Islet precursor cell (in vitro differentiated cells): Measurements from ENCODE around the gene CIDEC.
"Not testable (repeated sequence)": the region's sequence is repeated elsewhere in the genome, so short reads cannot be mapped to it uniquely, and the experiment has no call there.

Experiments
- DNase-seq: peaks from one replicate; pipeline ENCODE4 v3.0.0-alpha.2; 2018

The CIDEC gene

DNA sequence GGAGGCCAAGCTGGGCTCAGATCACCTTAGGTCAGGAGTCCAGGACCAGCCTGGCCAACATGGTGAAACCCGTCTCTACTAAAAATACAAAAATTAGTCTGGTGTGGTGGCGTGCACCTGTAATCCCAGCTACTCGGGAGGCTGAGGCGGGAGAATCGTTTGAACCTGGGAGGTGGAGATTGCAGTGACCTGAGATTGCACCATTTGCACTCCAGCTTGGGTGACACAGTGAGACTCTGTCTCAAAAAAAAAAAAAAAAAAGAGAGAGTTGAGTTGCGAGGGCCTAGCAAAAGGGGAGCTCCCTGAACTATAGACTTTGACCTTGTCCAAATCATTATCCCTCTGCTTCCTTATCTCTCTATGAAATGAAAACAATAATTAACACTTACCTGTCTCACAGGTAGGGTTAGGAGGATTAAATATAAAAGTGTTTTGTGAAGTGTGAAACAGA lies 20.9 kb upstream of the CIDEC start:
- DNase-seq: not testable (repeated sequence)

DNA sequence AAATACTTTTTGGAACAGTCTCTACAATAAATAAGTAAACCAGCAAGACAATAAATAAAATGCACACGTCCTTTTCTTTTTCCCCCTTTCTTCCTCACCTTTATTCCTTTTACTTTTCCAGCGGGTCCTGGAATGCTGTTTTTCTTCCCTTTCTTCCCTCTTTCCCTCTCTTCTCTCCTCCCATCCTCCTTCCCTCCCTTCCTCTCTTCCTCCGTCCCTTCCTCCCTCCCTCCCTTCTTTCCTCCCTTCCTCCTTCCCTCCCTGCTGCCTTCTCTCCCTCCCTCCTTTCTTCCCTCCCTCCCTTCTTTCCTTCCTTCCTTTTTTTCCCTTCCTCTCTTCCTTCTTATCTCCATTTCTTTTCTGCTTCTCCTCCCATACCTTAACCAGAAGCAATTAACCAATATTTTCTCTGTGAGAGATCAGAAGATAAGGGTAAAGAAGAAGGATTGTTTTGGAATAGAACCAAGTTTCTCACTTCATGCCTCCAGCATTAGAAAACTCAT lies 19.3 kb upstream of the CIDEC start:
- DNase-seq: no peak

DNA sequence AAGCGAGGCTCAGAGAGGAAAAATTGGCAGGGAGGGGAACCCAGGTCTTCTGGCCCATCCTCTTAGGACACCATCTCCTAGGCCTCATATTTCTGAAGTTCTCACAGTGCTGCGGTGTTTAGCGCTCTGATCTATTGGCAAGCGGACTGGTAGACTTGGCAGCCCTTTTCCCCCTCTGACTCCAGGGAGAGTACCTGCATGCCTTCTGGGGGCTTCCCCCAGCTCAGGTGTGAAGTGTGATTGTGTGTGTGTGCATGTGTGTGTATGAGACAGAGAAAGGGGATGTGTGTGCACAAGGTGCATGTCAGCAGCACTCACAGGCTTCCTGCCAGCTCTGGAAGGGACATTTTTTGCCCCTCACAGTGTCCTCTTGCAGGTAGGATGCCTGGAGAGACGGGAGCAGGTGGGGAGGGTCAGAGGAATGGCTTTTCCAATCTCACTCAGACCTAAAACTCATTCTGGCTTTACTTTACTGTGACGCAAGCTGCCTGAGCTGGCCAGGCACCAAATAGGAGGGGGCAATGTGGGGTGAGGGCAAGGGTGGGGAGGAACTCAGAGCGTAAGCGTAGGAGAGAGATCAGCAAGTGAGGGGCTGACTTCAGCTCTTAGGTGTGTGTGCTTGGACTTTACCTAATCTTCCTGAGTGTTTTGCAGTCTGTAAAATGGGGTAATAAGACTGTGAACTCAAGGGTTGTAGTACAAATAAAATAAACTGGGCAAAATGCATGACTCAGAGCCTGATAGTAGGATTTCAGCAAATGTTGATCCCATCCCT lies 18.6 kb upstream of the CIDEC start:
- no peak for DNase-seq

DNA sequence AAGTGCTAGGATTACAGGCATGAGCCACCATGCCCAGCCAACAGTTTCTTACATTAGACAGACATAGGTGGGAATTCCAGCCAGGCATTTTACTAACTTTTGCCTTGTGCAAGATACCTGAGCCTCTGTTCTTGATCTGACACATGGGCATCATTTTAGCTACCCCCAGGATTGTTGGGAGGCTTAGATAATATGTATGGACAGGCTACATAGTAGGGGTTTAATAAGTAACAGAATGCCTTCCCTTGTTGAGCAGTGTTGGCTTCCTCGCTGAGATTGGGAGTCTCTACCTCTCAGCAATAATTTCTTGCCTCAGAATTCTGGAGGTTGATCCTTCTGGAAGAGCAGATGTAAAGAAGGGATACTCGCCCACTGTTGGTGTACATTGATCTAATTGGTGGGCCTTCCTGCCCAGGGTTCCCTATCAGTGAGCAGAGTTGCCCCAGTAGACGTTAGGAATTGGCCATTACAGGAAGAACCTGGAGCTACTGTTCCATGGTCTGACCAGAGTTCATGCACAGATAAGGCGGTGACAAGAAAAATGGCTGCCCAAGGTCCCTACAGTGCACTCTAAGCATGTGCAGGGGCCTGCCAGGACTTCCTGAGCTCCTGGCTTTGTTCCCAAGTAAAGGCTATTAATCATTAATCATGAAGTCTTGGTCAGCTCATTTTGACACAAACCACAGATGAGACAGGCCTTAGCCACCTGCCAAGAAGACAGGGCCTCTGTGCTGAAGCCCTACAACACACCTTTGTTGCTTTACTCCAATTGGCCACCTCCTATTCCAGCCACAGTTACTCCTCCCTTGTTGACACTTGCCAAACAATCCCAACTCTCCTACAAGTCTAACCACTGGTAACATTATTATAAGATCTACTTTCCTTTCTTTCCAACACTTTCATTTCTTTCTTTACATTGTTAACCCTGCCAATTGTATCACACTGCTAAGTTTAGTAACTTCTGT lies 17.6 kb upstream of the CIDEC start:
- no peak for DNase-seq

DNA sequence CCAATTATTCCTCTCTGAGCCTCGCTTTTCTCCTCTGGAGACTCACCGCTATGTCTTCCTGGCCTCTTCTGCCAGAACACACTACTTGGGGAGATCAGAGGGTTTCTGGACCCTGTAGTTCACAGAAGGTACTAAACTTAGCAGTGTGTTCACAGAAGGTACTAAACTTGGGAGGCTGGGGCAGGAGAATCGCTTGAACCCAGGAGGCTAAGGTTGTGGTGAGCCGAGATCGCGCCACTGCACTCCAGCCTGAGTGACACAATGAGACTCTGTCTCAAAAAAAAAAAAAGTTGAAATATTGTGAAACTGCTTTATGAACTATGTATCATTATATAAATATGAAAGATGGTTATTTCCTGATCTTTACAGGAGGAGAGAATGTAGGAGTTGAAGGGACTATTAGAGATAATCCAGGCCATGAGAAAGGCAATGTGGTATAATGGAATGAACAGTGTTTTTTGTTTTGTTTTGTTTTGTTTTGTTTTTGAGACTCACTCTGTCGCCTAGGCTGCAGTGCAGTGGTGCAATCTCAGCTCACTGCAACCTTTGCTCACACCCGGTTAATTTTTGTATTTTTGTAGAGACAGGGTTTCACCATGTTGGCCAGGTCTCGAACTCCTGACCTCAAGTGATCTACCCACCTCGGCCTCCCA lies 16.8 kb upstream of the CIDEC start:
- not testable (repeated sequence) for DNase-seq

DNA sequence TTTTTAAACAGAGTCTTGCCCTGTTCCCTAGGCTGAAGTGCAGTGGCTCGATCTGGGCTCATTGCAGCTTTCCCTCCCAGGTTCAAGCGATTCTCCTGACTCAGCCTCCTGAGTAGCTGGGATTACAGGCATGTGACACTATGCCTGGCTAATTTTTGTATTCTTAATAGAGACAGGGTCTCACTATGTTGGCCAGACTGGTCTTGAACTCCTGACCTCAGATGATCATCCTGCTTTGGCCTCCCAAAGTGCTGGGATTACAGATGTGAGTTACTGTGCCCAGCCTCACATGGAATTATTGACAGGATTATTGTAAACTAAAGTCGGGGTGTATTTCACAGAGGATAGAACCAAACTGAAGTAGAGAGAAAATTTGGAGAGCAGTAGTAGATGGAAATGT lies 15.7 kb upstream of the CIDEC start:
- not testable (repeated sequence) for DNase-seq

DNA sequence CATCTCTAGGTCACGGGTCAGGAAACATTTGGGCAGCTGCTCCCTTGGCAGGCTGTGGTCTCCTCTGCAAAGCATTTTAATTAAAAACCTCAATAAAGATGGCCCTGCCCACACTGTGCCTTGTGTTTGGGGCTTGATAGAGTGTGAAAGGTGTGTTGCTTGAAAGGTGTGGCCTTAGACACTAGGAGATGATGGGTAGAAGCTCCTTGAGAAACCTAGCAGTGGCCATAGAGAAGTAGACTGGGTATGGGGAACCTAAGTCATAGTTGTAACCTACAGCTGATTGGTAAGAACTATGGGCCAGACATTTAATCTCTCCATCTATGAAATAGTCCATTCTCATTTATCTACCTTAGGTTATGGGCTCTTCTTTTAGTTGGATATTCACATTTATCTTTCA lies 13.7 kb upstream of the CIDEC start:
- DNase-seq: no peak

DNA sequence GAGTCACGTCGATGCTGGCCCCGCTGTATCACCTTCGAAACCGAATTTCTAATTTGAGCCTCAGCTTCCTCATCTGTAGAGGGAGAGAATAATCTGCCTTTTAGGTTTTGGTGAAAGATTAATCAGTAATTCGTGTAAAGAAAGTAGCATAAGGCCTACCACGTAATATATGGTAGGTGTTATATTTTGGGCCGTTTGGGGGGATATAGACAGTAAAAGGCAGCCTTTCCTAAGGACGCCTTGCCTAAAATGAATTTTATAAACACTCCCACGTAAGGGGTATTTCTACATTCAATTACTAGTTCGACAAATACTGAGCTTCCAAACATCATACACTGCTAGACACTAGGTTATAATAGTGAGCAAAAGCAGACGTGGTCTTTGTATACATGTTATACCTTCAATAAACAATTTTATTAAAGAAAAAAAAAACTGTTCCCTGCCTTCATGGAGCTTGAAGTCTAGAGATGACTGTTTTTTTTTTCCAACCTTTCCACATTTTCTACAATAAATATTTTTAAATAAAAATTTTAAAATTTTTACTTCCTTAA lies 11.1 kb upstream of the CIDEC start:
- DNase-seq: no peak

DNA sequence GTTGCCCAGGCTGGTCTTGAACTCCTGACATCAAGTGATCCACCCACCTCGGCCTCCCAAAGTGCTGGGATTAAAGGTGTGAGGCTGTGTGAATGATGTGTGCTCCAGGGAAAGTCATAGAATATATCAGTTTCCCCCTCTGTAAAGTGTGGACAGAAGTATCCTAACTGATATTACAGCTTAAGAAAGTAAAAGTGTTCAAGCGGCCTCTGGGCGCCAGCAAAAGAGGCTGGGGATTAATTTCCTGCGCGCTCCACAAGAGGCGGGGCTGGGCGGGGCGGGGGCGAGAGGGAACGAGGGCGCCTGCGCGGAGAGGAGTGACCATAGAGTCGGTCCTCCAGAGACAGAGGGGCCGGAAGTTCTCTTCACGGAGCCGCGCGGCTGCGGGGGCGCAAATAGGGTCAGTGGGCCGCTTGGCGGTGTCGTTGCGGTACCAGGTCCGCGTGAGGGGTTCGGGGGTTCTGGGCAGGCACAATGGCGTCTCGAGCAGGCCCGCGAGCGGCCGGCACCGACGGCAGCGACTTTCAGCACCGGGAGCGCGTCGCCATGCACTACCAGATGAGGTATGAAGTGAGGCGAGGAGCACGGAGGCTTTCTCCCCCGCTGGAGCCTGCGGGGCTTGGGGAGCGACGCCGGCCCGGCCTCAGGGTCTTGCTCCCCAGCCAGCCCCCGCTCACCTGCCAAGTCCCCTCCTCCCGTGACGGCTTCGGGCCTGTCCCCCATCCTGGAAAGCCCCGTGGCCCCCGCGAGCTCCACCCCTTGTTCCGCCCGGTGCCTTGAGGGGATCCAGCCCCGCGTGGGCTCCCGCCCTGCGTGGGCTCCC lies 10.4 kb upstream of the CIDEC start, which contains the start of gene JAGN1:
Gene JAGN1, plus strand, starts transcription at position 362 of the 823 bp plus-strand sequence. Its CDS starts 113 bp downstream, at position 475.
- peak; percentile 94 for DNase-seq

DNA sequence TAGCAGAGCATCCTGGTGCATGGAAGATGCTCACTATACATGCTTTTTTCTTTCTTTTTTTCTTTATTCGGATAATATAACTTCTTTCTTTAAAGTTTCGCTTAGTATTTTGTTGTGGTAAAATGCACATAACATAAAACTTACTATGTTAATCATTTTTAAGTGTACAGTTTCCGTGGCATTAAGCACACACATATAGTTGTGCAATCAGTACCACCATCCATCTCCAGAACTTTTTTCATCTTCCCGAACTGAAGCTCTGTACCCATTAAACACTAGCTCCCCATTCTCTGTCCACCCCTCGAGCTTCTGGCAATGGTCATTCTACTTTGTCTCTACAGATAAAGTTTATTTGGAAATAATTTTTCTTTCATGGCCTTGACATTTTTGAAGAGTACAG lies 9.4 kb upstream of the CIDEC start:
- no peak for DNase-seq

DNA sequence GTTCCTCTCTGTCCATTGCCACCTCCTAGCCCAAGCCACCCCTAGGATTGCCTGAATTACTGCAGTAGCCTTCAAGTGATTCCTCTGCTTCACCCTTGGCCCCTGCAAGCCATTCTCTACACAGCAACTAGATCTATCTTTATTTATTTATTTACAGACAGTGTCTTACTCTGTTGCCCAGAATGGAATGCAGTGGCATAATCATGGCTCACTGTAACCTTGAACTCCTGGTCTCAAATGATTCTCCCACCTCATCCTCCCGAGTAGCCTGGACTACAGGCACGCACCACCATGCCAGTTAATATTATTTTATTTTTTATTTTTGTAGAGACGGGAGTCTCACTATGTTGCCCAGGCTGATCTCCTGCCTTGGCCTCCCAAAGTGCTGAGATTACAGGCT lies 8.5 kb upstream of the CIDEC start:
- no peak for DNase-seq

DNA sequence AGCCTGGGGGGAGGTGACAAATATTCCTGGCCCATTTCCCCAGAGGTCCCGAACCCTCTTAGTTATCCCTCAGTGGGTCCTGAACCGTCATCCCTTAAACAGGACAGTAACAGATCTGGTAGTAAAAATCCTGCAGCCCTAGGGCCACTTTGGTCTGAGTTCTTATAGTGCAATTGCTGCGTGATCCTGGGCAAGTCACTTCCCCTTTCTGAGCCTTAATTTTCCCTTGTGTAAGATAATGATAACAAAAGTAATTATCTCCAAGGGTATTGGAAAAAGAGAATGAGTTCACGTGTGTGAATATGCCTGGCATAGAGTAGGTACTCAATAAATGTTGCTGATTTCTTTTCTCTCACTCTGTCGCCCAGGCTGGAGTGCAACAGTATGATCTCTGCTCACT lies 7.4 kb upstream of the CIDEC start:
- DNase-seq: no peak

DNA sequence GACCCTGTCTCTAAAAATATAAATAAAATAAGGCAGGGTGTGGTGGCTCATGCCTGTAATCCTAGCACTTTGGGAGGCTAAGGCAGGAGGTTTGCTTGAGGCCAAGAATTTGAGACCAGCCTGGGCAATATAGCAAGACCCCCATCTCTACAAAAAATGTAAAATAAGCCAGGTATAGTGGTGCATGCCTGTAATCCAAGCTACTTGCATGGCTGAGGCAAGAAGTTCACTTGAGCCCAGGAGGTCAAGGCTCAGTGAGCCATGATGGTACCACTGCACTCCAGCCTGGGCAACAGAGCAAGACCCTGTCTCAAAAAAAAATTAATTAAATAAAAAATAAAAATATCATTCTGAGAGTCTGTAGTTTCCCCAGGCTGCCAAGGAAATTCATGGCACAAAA lies 6.3 kb upstream of the CIDEC start:
- no peak for DNase-seq

DNA sequence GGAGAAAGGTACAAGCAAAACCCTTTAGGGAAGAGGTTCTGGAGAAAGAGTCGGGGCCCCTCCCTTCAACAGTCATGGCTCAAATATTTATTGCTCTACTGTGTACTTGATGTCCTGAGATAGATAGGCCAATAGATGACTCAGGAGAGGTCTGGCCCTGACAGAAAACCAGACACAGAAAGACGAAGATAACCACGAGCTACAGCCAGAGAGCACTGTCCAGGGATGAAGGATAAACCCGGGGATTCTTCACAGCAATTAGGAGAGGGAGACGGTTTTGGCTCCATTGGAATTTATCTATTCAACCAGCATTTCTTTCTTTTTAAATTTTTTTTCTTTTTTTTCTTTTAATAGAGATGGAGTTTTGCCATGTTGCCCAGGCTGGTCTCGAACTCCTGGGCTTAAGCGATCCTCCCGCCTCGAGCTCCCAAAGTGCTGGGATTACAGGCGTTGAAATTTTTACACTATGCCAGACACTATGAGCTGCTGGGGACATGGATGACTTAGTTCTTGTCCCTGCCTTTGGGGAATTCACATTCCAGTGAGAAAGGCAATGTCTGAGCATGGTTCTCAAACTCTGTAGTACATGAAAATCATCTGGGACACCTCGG lies 4.6 kb upstream of the CIDEC start:
- DNase-seq: peak; percentile 97

DNA sequence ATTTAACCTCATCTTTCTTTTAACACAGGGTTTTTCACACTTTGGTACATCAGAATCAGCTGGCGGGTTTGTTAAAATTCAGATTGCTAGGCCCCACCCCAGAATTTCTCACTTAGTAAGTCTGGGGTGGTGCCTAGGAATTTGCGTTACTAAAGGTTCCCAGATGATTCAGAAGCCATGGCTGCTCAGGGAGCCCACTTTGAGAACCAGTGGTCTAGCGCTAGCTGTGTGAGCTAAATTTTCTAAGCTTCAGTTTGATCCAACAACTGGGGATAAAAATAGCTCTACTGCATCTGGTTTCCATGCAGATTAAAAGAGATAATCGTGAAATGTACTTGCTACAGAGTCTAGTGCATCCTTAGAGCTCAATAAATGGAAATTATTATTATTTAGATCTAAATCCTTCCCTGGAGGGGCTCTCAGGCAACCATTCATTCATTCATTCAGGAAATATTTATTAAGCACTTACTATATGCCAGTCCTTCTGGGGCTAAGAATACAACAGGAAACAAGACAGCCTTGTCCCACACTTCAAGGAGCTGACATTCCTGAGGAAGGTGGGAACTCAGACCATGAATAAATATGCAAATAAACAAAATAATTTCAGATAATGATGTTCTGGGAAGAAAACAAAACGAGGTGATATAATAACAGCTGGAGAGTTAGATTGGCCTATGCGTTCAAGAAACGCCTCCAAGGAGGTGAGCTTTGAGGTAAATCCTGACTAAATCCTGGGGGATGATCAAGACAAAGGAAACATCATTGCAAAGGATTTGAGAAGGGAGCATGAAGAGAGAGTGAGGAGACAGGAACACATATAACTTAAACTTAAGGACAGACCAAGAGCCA lies 3.9 kb upstream of the CIDEC start:
- no peak for DNase-seq

DNA sequence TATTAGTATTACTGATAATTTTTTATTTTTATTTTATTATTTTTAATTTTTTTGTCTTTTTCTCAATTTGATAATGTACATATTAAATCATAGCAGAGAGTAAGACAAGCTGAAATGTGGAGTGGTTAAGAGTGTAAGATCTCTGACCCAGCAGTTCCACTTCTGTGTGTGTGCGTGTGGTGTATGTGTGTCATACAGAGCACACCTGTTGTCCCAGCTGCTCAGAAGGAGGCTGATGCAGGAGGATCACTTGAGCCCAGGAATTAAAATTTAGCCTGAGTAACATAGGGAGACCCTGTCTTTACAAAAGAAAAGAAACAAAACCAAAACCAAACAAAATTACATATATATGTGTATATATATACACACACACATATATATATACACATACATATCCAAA lies 1.4 kb upstream of the CIDEC start:
- no peak for DNase-seq

DNA sequence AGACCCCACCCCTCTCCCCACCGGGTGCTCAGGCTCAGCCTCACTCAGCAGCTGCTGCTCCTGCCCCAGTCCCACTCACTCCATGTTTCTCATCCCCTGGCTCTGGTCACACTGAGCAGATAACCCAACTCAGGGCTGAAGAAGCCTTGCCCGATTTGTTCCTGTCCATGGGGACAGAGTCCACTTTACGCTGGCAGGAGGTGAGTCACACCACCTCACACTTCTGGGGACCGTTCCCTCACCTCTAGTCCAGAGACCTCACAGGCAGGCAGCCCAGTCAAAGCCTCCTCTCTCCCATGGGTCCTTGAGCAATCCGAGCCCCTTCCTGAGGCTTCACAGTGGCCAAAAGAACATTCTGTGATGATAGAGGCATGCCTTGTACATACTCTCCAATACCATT lies 1.4 kb downstream of the CIDEC start:
- no peak for DNase-seq

DNA sequence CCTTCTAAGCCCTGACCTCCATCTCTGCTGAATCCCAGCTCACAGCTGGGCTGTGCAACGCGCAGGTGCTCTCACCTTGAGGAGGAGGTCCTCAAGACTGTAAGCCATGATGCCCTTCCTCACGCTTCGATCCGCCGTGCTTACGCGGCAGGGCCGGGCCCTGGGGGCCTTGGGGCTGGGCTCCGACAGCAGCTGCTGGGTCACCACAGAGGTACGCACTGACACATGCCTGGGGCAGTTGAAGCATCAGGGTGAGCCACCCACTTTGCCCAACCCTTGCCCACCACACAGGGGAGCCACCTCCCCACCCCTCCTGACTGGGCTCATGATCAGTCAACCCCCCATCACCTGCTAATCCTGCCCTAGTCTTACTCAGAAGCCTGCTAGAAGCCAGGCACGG lies 3.1 kb downstream of the CIDEC start:
- DNase-seq: no peak

DNA sequence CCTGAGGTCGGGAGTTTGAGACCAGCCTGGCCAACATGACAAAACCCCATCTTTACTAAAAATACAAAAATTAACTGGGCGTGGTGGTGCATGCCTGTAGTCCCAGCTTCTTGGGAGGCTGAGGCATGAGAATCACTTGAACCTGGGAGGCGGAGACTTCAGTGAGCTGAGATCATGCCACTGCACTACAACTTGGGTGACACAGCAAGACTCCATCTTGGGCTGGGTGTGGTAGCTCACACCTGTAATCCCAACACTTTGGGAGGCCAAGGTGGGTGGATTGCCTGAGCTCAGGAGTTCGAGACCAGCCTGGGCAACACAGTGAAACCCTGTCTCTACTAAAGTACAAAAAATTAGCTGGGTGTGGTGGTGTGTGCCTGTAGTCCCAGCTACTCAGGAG lies 3.8 kb downstream of the CIDEC start:
- DNase-seq: not testable (repeated sequence)

DNA sequence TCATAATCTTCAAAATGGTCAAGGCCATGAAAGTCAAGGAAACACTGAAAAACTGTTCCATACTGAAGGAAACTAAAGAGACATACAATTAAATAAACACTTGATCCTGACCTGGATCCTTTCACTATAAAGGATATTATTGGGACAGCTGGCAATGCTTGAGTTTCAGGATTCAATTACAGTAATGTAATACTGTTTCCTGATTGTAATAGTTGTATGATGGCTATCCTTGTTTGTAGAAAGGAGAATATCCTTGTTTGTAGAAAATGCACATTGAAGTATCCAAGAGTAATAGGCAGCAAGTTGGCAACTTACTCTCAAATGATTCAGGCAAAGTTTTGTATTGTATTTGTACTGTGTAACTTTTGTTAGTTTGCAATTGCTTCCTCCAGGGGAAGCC lies 4.6 kb downstream of the CIDEC start:
- no peak for DNase-seq
